Natural killer cell (primary cell): ENCODE data around the gene MMRN1. TPM values are rescaled to one million over a fixed set of nuclear protein-coding genes. Genes with fewer than 3 reads are reported as not detected.

Source experiments
- ATAC-seq, 3 donors: fragments of 150-1000 bp in 2 of 3; fragments of 200-7000 bp in 1 of 3; cut with Tn5 transposase; 1 replicate in 1 of 3; 2 replicates in 2 of 3; pipeline ENCODE4 v1.10.0; 2021; ENCODE audit warnings: mild to moderate bottlenecking in 2 of 3, moderate library complexity in 2 of 3
- DNase-seq, 2 donors: peaks; one replicate each; pipeline versions ENCODE4 v3.0.0 to v3.0.0-alpha.2; 2013 to 2021; ENCODE audit warnings: mixed read lengths in 1 of 2
- H3K27ac ChIP-seq: one replicate; pipeline ENCODE4 v1.5.1; 2013; ENCODE audit warnings: mild to moderate bottlenecking, low read length
- H3K27me3 ChIP-seq: one replicate; pipeline ENCODE4 v1.6.1; 2013; ENCODE audit warnings: low read length; ENCODE audit not compliant: control insufficient read depth, insufficient read depth
- H3K36me3 ChIP-seq: one replicate; pipeline ENCODE4 v1.6.1; 2013; ENCODE audit warnings: low read length; ENCODE audit not compliant: control insufficient read depth, insufficient read depth
- H3K4me1 ChIP-seq: one replicate; pipeline ENCODE4 v1.6.1; 2013; ENCODE audit warnings: low read length; ENCODE audit not compliant: control insufficient read depth, insufficient read depth
- H3K4me3 ChIP-seq: one replicate; pipeline ENCODE4 v1.5.1; 2013; ENCODE audit warnings: low read length
- H3K9me3 ChIP-seq: one replicate; pipeline ENCODE4 v1.6.1; 2013; ENCODE audit warnings: low read length; ENCODE audit not compliant: control insufficient read depth, insufficient read depth
- H3K27ac Mint-ChIP-seq, 2 donors: one replicate each; pipeline ENCODE4 v1.8.0; 2022; ENCODE audit warnings: mild to moderate bottlenecking in 2 of 2, mixed read lengths in 2 of 2, moderate library complexity in 1 of 2
- H3K27me3 Mint-ChIP-seq, 2 donors: one replicate each; pipeline ENCODE4 v1.8.0; 2022; ENCODE audit warnings: low read depth in 2 of 2, mixed read lengths in 2 of 2
- H3K36me3 Mint-ChIP-seq: one replicate; pipeline ENCODE4 v1.8.0; 2022; ENCODE audit warnings: mixed read lengths
- H3K4me1 Mint-ChIP-seq, 2 donors: one replicate each; pipeline ENCODE4 v1.8.0; 2022; ENCODE audit warnings: mixed read lengths in 2 of 2
- H3K4me3 Mint-ChIP-seq: one replicate; pipeline ENCODE4 v1.8.0; 2022; ENCODE audit warnings: mild to moderate bottlenecking, moderate library complexity, mixed read lengths
- H3K9me3 Mint-ChIP-seq, 2 donors: one replicate each; pipeline ENCODE4 v1.8.0; 2022; ENCODE audit warnings: mixed read lengths in 2 of 2
- CTCF ChIP-seq: fragments of 200-600 bp; IDR thresholded peaks from one replicate; pipeline ENCODE4 v1.8.0; 2022; ENCODE audit warnings: antibody characterized with exemption
- WGBS: methylation state at CpG from one replicate; pipeline ENCODE4 v1.1.7; 2013; ENCODE audit warnings: missing lambda C conversion rate; ENCODE audit not compliant: insufficient coverage; 5-methylcytosine and 5-hydroxymethylcytosine counted together
- intact Hi-C: fragments of 100-400 bp; cut with micrococcal nuclease; formaldehyde crosslinking; loops from one replicate; pipeline ENCODE4 v1.14.2; 2022
- total RNA-seq, 4 donors: library from RNA; stranded (reverse); fragments of 120-200 nt in 1 of 4; gene quantifications; one replicate each; pipeline versions ENCODE4 v1.2.3 to v1.2.4, GENCODE V29; 2013 to 2022

The MMRN1 gene
- total RNA-seq, 3 donors from 2014 or later (not counting 1 experiment from before 2014, with no cell fraction given): 1.2 to 2.0 (median 1.8) TPM

- intact Hi-C loops: no loop called here
- Mint-ChIP-seq H3K27me3 (peaks cover 4 to 5% of the 10 kb centered on the region in 2 donors), H3K36me3 (no peaks in the 10 kb centered on the region), H3K9me3 (peaks cover 0 to 3% of the 10 kb centered on the region in 2 donors), H3K27ac (no peak overlapping the region), H3K4me3 (no peak overlapping the region), H3K4me1 (no peaks in the 10 kb centered on the region)
- WGBS: 69% methylated on average over 2 of the region's 2 CpGs
- Histone ChIP-seq H3K9me3 (no peaks in the 10 kb centered on the region), H3K4me1 (no peaks in the 10 kb centered on the region), H3K27ac (no peak overlapping the region), H3K36me3 (no peaks in the 10 kb centered on the region), H3K4me3 (no peak overlapping the region), H3K27me3 (no peaks in the 10 kb centered on the region)
- no peak for TF ChIP-seq CTCF
- DNase-seq (no peak), ATAC-seq (no peak)
These were observed 101.2 kb downstream of the MMRN1 start for GRCh38 chr4:89995814-89996213.

GRCh38 chr4:89997171-89997704 lies 102.6 kb downstream of the MMRN1 start:
- H3K4me1 Mint-ChIP-seq: no peaks in the 10 kb centered on the region
- Histone ChIP-seq H3K36me3 (no peaks in the 10 kb centered on the region), H3K27ac (no peak overlapping the region), H3K4me1 (no peaks in the 10 kb centered on the region), H3K4me3 (no peak overlapping the region), H3K9me3 (no peaks in the 10 kb centered on the region), H3K27me3 (no peaks in the 10 kb centered on the region)
- no peak for ATAC-seq
- H3K4me3 Mint-ChIP-seq: no peak overlapping the region
- no peak overlapping the region for H3K27ac Mint-ChIP-seq
- H3K36me3 Mint-ChIP-seq: no peaks in the 10 kb centered on the region
- WGBS: 79% methylated on average over 4 of the region's 4 CpGs
- intact Hi-C loops: no loop called here
- peaks cover 0 to 3% of the 10 kb centered on the region in 2 donors for H3K9me3 Mint-ChIP-seq
- TF ChIP-seq CTCF: no peak
- no peak for DNase-seq
- peaks cover 4 to 5% of the 10 kb centered on the region in 2 donors for H3K27me3 Mint-ChIP-seq

GRCh38 chr4:89998469-89999011 lies 103.9 kb downstream of the MMRN1 start:
- Mint-ChIP-seq H3K4me3 (no peak overlapping the region), H3K9me3 (peaks cover 0 to 3% of the 10 kb centered on the region in 2 donors), H3K4me1 (no peaks in the 10 kb centered on the region), H3K36me3 (no peaks in the 10 kb centered on the region), H3K27me3 (peaks cover 4 to 5% of the 10 kb centered on the region in 2 donors), H3K27ac (no peak overlapping the region)
- 85% methylated on average over 4 of the region's 6 CpGs for WGBS
- Histone ChIP-seq H3K9me3 (no peaks in the 10 kb centered on the region), H3K4me1 (no peaks in the 10 kb centered on the region), H3K27me3 (no peaks in the 10 kb centered on the region), H3K36me3 (no peaks in the 10 kb centered on the region), H3K27ac (no peak overlapping the region), H3K4me3 (no peak overlapping the region)
- intact Hi-C loops: no loop called here
- DNase-seq: no peak
- TF ChIP-seq CTCF: no peak
- no peak for ATAC-seq

GRCh38 chr4:90001023-90001422 lies 106.4 kb downstream of the MMRN1 start:
- no peak overlapping the region for H3K27ac Mint-ChIP-seq
- peaks cover 4 to 5% of the 10 kb centered on the region in 2 donors for H3K27me3 Mint-ChIP-seq
- no peak for TF ChIP-seq CTCF
- no peaks in the 10 kb centered on the region for H3K4me1 Mint-ChIP-seq
- H3K36me3 Mint-ChIP-seq: no peaks in the 10 kb centered on the region
- Histone ChIP-seq H3K4me1 (no peaks in the 10 kb centered on the region), H3K4me3 (no peak overlapping the region), H3K27me3 (no peaks in the 10 kb centered on the region), H3K27ac (no peak overlapping the region), H3K36me3 (no peaks in the 10 kb centered on the region), H3K9me3 (no peaks in the 10 kb centered on the region)
- H3K4me3 Mint-ChIP-seq: no peak overlapping the region
- no peaks in the 10 kb centered on the region for H3K9me3 Mint-ChIP-seq
- ATAC-seq (no peak), DNase-seq (no peak)
- WGBS: 2% methylated on average over 2 of the region's 2 CpGs
- intact Hi-C loops: no loop called here
